MM.1S (cell line): ENCODE measurements around the gene MED27.

Experiments used
- EZH2 ChIP-seq: fragments of 300-600 bp; sonication (generic); optimal IDR thresholded peaks from 2 replicates; pipeline ENCODE3; 2017; ENCODE audit warnings: low read depth, mild to moderate bottlenecking, antibody characterized with exemption, low read length, mixed read lengths
- EZH2phosphoT487 ChIP-seq: fragments of 300-600 bp; sonication (generic); IDR thresholded peaks from 2 replicates; pipeline ENCODE4 v1.6.1; 2018; ENCODE audit warnings: antibody characterized with exemption, low read length
- TF ChIP-seq, protein P1 (sequence below): fragments of 300-600 bp; sonication (generic); IDR thresholded peaks from 2 replicates; pipeline ENCODE4 v1.5.1; 2016; ENCODE audit warnings: antibody characterized with exemption, low read length, mixed read lengths

DNA sequence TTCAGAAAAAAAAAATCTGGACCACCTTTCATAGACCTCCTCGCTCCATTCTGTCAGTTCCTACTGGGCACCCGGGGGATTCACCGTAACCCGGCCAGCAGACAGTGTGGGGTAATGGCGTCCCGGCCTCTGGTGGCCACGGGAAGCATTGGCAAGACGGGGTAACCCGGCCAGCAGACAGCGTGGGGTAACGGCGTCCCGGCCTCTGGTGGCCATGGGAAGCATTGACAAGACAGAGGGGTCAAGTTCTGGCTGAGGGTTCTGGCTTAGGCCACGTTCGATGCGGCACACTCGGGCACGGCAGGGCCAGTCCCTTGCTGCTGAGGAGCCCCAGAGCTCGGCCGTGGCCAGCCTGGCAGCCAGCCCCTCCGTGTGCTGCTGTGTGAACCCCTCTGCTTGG is 223.6 kb downstream of the MED27 start:
- TF ChIP-seq EZH2 = no peak
- TF ChIP-seq, protein P1, sequence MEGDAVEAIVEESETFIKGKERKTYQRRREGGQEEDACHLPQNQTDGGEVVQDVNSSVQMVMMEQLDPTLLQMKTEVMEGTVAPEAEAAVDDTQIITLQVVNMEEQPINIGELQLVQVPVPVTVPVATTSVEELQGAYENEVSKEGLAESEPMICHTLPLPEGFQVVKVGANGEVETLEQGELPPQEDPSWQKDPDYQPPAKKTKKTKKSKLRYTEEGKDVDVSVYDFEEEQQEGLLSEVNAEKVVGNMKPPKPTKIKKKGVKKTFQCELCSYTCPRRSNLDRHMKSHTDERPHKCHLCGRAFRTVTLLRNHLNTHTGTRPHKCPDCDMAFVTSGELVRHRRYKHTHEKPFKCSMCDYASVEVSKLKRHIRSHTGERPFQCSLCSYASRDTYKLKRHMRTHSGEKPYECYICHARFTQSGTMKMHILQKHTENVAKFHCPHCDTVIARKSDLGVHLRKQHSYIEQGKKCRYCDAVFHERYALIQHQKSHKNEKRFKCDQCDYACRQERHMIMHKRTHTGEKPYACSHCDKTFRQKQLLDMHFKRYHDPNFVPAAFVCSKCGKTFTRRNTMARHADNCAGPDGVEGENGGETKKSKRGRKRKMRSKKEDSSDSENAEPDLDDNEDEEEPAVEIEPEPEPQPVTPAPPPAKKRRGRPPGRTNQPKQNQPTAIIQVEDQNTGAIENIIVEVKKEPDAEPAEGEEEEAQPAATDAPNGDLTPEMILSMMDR = no peak
- TF ChIP-seq EZH2phosphoT487 = no peak
